HG03103 (cell line): Measurements from ENCODE around the gene TMEM154.

ENCODE experiments used
- ATAC-seq: cut with Tn5 transposase; IDR thresholded peaks from one replicate; pipeline ENCODE4 v1.9.1; 2021; ENCODE audit warnings: low read depth; ENCODE audit not compliant: unreplicated experiment

The TMEM154 gene

DNA sequence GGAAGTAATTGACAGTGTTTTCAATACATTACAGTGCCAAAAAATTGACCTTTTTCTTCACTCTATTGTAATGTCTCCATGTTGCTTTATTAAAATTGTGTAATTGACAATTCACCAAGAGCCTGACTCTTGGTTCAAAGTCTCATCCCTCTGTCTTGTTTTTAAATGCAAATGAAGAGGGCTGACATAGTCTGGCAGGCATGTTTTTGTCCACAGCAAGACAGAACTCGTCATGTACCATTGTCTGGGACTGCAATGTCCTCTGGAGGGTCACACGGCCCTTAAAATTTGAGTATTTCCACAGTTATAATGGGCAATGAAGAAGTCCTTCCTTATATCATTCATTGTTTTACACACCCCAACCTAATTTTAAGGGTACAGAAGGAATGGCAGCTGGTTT lies 105.9 kb downstream of the TMEM154 start:
- ATAC-seq = no peak

DNA sequence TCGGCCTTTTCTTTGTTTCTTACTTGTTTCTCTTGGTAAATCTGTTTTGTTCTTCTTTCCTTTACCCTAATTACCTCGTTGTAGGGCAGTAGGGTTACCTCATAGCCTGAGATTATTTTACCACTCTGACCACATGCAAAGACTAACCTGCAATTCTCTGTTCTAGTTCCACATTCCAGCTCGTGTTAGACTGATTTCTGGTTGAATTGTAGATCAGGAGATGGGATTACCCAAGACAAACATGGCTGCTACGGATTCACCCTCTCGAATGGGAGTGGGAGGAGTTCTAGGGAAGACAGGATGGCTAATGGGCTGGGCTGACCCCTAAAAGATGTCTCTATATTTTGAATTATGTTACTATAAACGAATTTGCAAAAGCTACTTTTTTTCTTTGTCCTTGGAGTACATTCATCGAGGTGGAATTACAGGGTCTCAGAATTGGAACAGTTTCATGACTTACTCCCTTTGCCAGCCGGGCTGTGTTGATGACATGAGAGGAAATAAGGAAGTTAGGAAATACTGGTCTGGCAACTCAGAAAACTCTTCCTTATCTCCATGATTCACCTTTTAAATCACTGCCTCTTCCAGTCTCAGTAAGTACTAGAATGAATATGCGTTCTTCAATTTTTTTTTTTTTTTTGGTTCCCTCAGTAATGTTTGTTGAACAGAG lies 107.2 kb downstream of the TMEM154 start:
- no peak for ATAC-seq

- no peak for ATAC-seq
Observed at GRCh38 chr4:152571770-152572169, 108.0 kb downstream of the TMEM154 start.

DNA sequence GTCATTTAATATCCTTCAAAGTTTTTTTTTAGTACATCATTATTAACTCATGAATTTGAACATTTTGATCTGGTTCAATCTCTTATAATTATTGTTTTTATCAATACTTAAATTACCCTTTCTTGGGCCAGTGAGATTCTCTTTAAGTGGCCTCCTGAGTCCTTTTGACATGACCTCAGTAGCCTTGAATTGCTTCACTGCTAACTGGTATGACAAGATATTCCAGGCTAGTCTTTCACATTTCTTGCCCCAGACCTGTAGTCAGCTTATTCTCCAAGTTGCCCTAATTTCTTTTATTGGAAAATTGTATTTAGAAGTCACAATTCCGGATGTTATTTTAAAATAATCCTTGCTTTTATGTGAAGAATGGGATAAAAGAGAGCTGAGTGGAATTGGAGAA lies 108.5 kb downstream of the TMEM154 start:
- ATAC-seq = no peak
